ENCODE data around the gene OR5C1. TPM values are rescaled to one million over a fixed set of nuclear protein-coding genes. Genes with fewer than 3 reads are reported as not detected.

OR5C1 gene
- polyA plus RNA-seq, 1 experiment: not detected

GRCh38 chr9:122777935-122778627 is 10.7 kb upstream of the OR5C1 start:
- ChIA-PET POLR2A (interaction anchor here (0.6 kb wide), 2 partner anchors 205 to 459 kb away, joined by 3 to 9 read pairs; no protein-coding TSS in a partner anchor), CTCF (interaction anchor here (1.5 to 1.6 kb wide), 3 partner anchors 32 to 313 kb away, joined by 3 to 6 read pairs (median 4); no protein-coding TSS in a partner anchor)
- Histone ChIP-seq H3K9me3 (ENCODE audit: control insufficient read depth, insufficient read depth, low read length) (no peaks in the 10 kb centered on the region), H3K27me3 (ENCODE audit: control insufficient read depth, insufficient read depth, low read length) (no peaks in the 10 kb centered on the region), H3K27ac (ENCODE audit: low read depth, low read length) (no peak overlapping the region), H3K4me3 (ENCODE audit: low read depth, low read length) (no peak overlapping the region)
- peak; percentile 68 for DNase-seq (ENCODE audit: low read depth, low spot score)
- no peak for TF ChIP-seq CTCF (IDR thresholded peaks at IDR 0.05; ENCODE audit: low read depth, low read length)

- CTCF ChIA-PET: interaction anchor here (1.6 kb wide), 2 partner anchors 280 to 314 kb away, joined by 4 to 6 read pairs; no protein-coding TSS in a partner anchor
- no peak for TF ChIP-seq CTCF (IDR thresholded peaks at IDR 0.05; ENCODE audit: low read depth, low read length)
- Histone ChIP-seq H3K9me3 (ENCODE audit: control insufficient read depth, insufficient read depth, low read length) (no peaks in the 10 kb centered on the region), H3K27ac (ENCODE audit: low read depth, low read length) (no peak overlapping the region), H3K27me3 (ENCODE audit: control insufficient read depth, insufficient read depth, low read length) (no peaks in the 10 kb centered on the region), H3K4me3 (ENCODE audit: low read depth, low read length) (no peak overlapping the region)
- POLR2A ChIA-PET: no interaction called here
- no peak for DNase-seq (ENCODE audit: low read depth, low spot score)
These were observed 9.6 kb upstream of the OR5C1 start for GRCh38 chr9:122779181-122779580.

GRCh38 chr9:122780026-122780425 is 8.7 kb upstream of the OR5C1 start:
- H3K27ac ChIP-seq (ENCODE audit: low read depth, low read length): no peak overlapping the region
- H3K9me3 ChIP-seq (ENCODE audit: control insufficient read depth, insufficient read depth, low read length): no peaks in the 10 kb centered on the region
- no peak for TF ChIP-seq CTCF (IDR thresholded peaks at IDR 0.05; ENCODE audit: low read depth, low read length)
- POLR2A ChIA-PET: no interaction called here
- H3K27me3 ChIP-seq (ENCODE audit: control insufficient read depth, insufficient read depth, low read length): no peaks in the 10 kb centered on the region
- H3K4me3 ChIP-seq (ENCODE audit: low read depth, low read length): no peak overlapping the region
- CTCF ChIA-PET: interaction anchor here (0.8 kb wide), 1 partner anchor 281 kb away, joined by 3 read pairs; no protein-coding TSS in a partner anchor
- no peak for DNase-seq (ENCODE audit: low read depth, low spot score)

- DNase-seq (ENCODE audit: low read depth, low spot score): no peak
- no peaks in the 10 kb centered on the region for H3K27me3 ChIP-seq (ENCODE audit: control insufficient read depth, insufficient read depth, low read length)
- H3K4me3 ChIP-seq (ENCODE audit: low read depth, low read length): no peak overlapping the region
- CTCF ChIA-PET: no interaction called here
- no peak overlapping the region for H3K27ac ChIP-seq (ENCODE audit: low read depth, low read length)
- POLR2A ChIA-PET: no interaction called here
- no peak for TF ChIP-seq CTCF (IDR thresholded peaks at IDR 0.05; ENCODE audit: low read depth, low read length)
- H3K9me3 ChIP-seq (ENCODE audit: control insufficient read depth, insufficient read depth, low read length): no peaks in the 10 kb centered on the region
These were observed 7.1 kb upstream of the OR5C1 start for GRCh38 chr9:122781671-122782070.

- DNase-seq (ENCODE audit: low read depth, low spot score): peak; percentile 50
- POLR2A ChIA-PET: interaction anchor here (0.9 kb wide), 1 partner anchor 340 kb away, joined by 3 read pairs; no protein-coding TSS in a partner anchor
- TF ChIP-seq CTCF (IDR thresholded peaks at IDR 0.05; ENCODE audit: low read depth, low read length): no peak
These were observed 3.5 kb upstream of the OR5C1 start for GRCh38 chr9:122785269-122785668.

More at GRCh38 chr9:122785269-122785668, 3.5 kb upstream of the OR5C1 start:
- CTCF ChIA-PET: interaction anchor here (1.4 to 1.5 kb wide), 2 partner anchors 10 to 287 kb away, joined by 3 to 4 read pairs; no protein-coding TSS in a partner anchor
- H3K9me3 ChIP-seq (ENCODE audit: control insufficient read depth, insufficient read depth, low read length): peaks cover 8% of the 10 kb centered on the region; the same call in 1 of the 2 replicates
- H3K27ac ChIP-seq (ENCODE audit: low read depth, low read length): no peak overlapping the region
- no peak overlapping the region for H3K4me3 ChIP-seq (ENCODE audit: low read depth, low read length)
- H3K27me3 ChIP-seq (ENCODE audit: control insufficient read depth, insufficient read depth, low read length): no peaks in the 10 kb centered on the region
